Brain microvascular endothelial cell (primary cell): Measurements from ENCODE around the gene VRK2.

ENCODE experiments used
- DNase-seq: peaks from one replicate; pipeline ENCODE4 v3.0.0-alpha.2; 2020
- H3K27ac ChIP-seq: fragments of 250-450 bp; sonication (Bioruptor Pico); 2 replicates; pipeline ENCODE4 v1.5.1; 2020; ENCODE audit warnings: mild to moderate bottlenecking, moderate library complexity
- H3K27me3 ChIP-seq: fragments of 250-450 bp; sonication (Bioruptor Pico); replicated peaks from 2 replicates; pipeline ENCODE4 v1.5.1; 2020; ENCODE audit warnings: mild to moderate bottlenecking
- H3K36me3 ChIP-seq: fragments of 250-450 bp; sonication (Bioruptor Pico); replicated peaks from 2 replicates; pipeline ENCODE4 v1.5.1; 2020; ENCODE audit warnings: mild to moderate bottlenecking
- H3K4me3 ChIP-seq: 2 replicates; pipeline ENCODE4 v1.5.1; 2011; ENCODE audit warnings: low read depth, mild to moderate bottlenecking, control low read depth, low read length, moderate library complexity
- CTCF ChIP-seq: IDR thresholded peaks from 2 replicates; pipeline ENCODE4 v1.5.1; 2011; ENCODE audit warnings: low read depth, mild to moderate bottlenecking, moderate library complexity, low read length, control low read depth, inconsistent platforms; ENCODE audit errors: missing control alignments
- in situ Hi-C: cut with HindIII; loops from 2 replicates; pipeline ENCODE4 v1.10.0; 2017; ENCODE audit warnings: low sequenced_read_pairs, low pct_ligation_motif_present

Gene VRK2

GRCh38 chr2:58206785-58207184, 160.2 kb downstream of the VRK2 start:
- no peak for DNase-seq
- no peak overlapping the region for H3K27ac ChIP-seq
- no peaks in the 10 kb centered on the region for H3K36me3 ChIP-seq
- H3K4me3 ChIP-seq, result no peak overlapping the region
- in situ Hi-C loops, result no loop called here
- no peaks in the 10 kb centered on the region for H3K27me3 ChIP-seq
- no peak for TF ChIP-seq CTCF

GRCh38 chr2:58207189-58207588, 160.6 kb downstream of the VRK2 start:
- DNase-seq, result no peak
- no peak overlapping the region for H3K4me3 ChIP-seq
- H3K36me3 ChIP-seq, result no peaks in the 10 kb centered on the region
- H3K27me3 ChIP-seq, result no peaks in the 10 kb centered on the region
- in situ Hi-C loops, result no loop called here
- no peak for TF ChIP-seq CTCF
- no peak overlapping the region for H3K27ac ChIP-seq
